HEK293 (cell line): Measurements from ENCODE around the gene PARVA.

Experiments used
- CTCF ChIA-PET: fragments of 350-600 bp; formaldehyde crosslinking; extraction: SDS; loops from one replicate; lab custom pipeline; 2021; ENCODE audit warnings: antibody characterized with exemption; lab: Yijun Ruan, JAX
- POLR2A ChIA-PET: fragments of 300-600 bp; formaldehyde crosslinking; extraction: SDS; loops from one replicate; lab custom pipeline; 2020; ENCODE audit warnings: antibody characterized with exemption, inconsistent platforms; lab: Yijun Ruan, JAX
- H3K27ac ChIP-seq: fragments of 200-500 bp; sonication (Bioruptor generic); 2 replicates; pipeline ENCODE4 v1.5.1; 2014; ENCODE audit warnings: low read depth, low read length, control low read depth, inconsistent platforms; ENCODE audit errors: extremely low read depth
- H3K36me3 ChIP-seq, 2 experiments: fragments of 200-500 bp in 1 of 2; sonication (Bioruptor generic) in 1 of 2; 1 replicate in 1 of 2; 2 replicates in 1 of 2; pipeline ENCODE4 v1.5.1; 2014 to 2017; ENCODE audit warnings: inconsistent platforms in 2 of 2, low read length in 2 of 2; ENCODE audit not compliant: control insufficient read depth in 2 of 2, insufficient read depth in 1 of 2
- H3K4me1 ChIP-seq: fragments of 200-500 bp; sonication (Bioruptor generic); 2 replicates; pipeline ENCODE4 v1.5.1; 2014; ENCODE audit warnings: mild to moderate bottlenecking, low read length, inconsistent platforms; ENCODE audit not compliant: control insufficient read depth, insufficient read depth
- H3K4me3 ChIP-seq: 2 replicates; pipeline ENCODE4 v1.5.1; 2011; ENCODE audit warnings: low read depth, mild to moderate bottlenecking, control low read depth, low read length, moderate library complexity
- H3K9me3 ChIP-seq: fragments of 200-500 bp; sonication (Bioruptor generic); 2 replicates; pipeline ENCODE4 v1.5.1; 2014; ENCODE audit warnings: low read depth, low read length, inconsistent platforms; ENCODE audit not compliant: control insufficient read depth, insufficient read depth
- HOXD13 ChIP-seq: sonication (generic); formaldehyde crosslinking; IDR thresholded peaks from 2 replicates; pipeline ENCODE4 v1.8.0; 2022; ENCODE audit warnings: missing genetic modification reagents, borderline replicate concordance
- KLF1 ChIP-seq: fragments of 450-650 bp; formaldehyde crosslinking; IDR thresholded peaks from 2 replicates; pipeline ENCODE4 v1.5.1; 2016; ENCODE audit warnings: missing biosample characterization, missing genetic modification characterization
- SCRT1 ChIP-seq: fragments of 450-650 bp; formaldehyde crosslinking; IDR thresholded peaks from 2 replicates; pipeline ENCODE4 v1.5.1; 2016; ENCODE audit warnings: missing biosample characterization, missing genetic modification characterization, borderline replicate concordance
- WT1 ChIP-seq: fragments of 450-650 bp; formaldehyde crosslinking; IDR thresholded peaks from 2 replicates; pipeline ENCODE4 v1.5.1; 2016; ENCODE audit warnings: missing biosample characterization, missing genetic modification characterization
- ZBTB7A ChIP-seq: fragments of 450-650 bp; formaldehyde crosslinking; IDR thresholded peaks from 2 replicates; pipeline ENCODE4 v1.5.1; 2016; ENCODE audit warnings: low read depth, missing biosample characterization, missing genetic modification characterization
- ZFP3 ChIP-seq: fragments of 450-650 bp; formaldehyde crosslinking; IDR thresholded peaks from 2 replicates; pipeline ENCODE4 v1.5.1; 2016; ENCODE audit warnings: low read depth, missing biosample characterization, missing genetic modification characterization
- ZIC2 ChIP-seq: fragments of 450-650 bp; formaldehyde crosslinking; IDR thresholded peaks from 2 replicates; pipeline ENCODE4 v1.5.1; 2016; ENCODE audit warnings: missing biosample characterization, missing genetic modification characterization
- ZNF16 ChIP-seq: fragments of 450-650 bp; formaldehyde crosslinking; IDR thresholded peaks from 2 replicates; pipeline ENCODE4 v1.5.1; 2016; ENCODE audit warnings: low read depth, missing biosample characterization, missing genetic modification characterization
- ZNF211 ChIP-seq: fragments of 450-650 bp; formaldehyde crosslinking; IDR thresholded peaks from 2 replicates; pipeline ENCODE4 v1.5.1; 2016; ENCODE audit warnings: low read depth, missing biosample characterization, missing genetic modification characterization
- ZNF223 ChIP-seq: fragments of 450-650 bp; formaldehyde crosslinking; IDR thresholded peaks from 2 replicates; pipeline ENCODE4 v1.5.1; 2016; ENCODE audit warnings: missing biosample characterization, missing genetic modification characterization
- ZNF37A ChIP-seq: fragments of 450-650 bp; IDR thresholded peaks from 2 replicates; pipeline ENCODE4 v1.5.1; 2018; ENCODE audit warnings: missing biosample characterization, missing genetic modification characterization
- ZNF433 ChIP-seq: fragments of 450-650 bp; formaldehyde crosslinking; IDR thresholded peaks from 2 replicates; pipeline ENCODE4 v1.5.1; 2016; ENCODE audit warnings: missing biosample characterization, missing genetic modification characterization, low read depth
- ZNF514 ChIP-seq: fragments of 450-650 bp; formaldehyde crosslinking; IDR thresholded peaks from 2 replicates; pipeline ENCODE4 v1.5.1; 2016; ENCODE audit warnings: missing biosample characterization, missing genetic modification characterization
- ZNF549 ChIP-seq: fragments of 450-650 bp; IDR thresholded peaks from 2 replicates; pipeline ENCODE4 v1.5.1; 2018; ENCODE audit warnings: missing biosample characterization, missing genetic modification characterization, mild to moderate bottlenecking, inconsistent platforms, moderate library complexity
- ZNF560 ChIP-seq: fragments of 450-650 bp; formaldehyde crosslinking; IDR thresholded peaks from 2 replicates; pipeline ENCODE4 v1.5.1; 2017; ENCODE audit warnings: missing biosample characterization, missing genetic modification characterization, borderline replicate concordance
- ZNF792 ChIP-seq: fragments of 450-650 bp; formaldehyde crosslinking; IDR thresholded peaks from 2 replicates; pipeline ENCODE4 v1.5.1; 2016; ENCODE audit warnings: missing biosample characterization, missing genetic modification characterization
- TF ChIP-seq, protein P1 (sequence below): fragments of 450-650 bp; formaldehyde crosslinking; IDR thresholded peaks from 2 replicates; pipeline ENCODE4 v1.5.1; 2016; ENCODE audit warnings: missing biosample characterization, missing genetic modification characterization
- TF ChIP-seq, protein P2 (sequence below): fragments of 450-650 bp; formaldehyde crosslinking; IDR thresholded peaks from 2 replicates; pipeline ENCODE4 v1.5.1; 2017; ENCODE audit warnings: missing biosample characterization, missing genetic modification characterization
- TF ChIP-seq, protein P3 (sequence below): fragments of 450-650 bp; formaldehyde crosslinking; IDR thresholded peaks from 2 replicates; pipeline ENCODE4 v1.5.1; 2017; ENCODE audit warnings: missing biosample characterization, missing genetic modification characterization
- TF ChIP-seq, protein P4 (sequence below): fragments of 450-650 bp; formaldehyde crosslinking; IDR thresholded peaks from 2 replicates; pipeline ENCODE4 v1.5.1; 2016; ENCODE audit warnings: missing biosample characterization, missing genetic modification characterization
- TF ChIP-seq, protein P5 (sequence below): fragments of 450-650 bp; formaldehyde crosslinking; IDR thresholded peaks from 2 replicates; pipeline ENCODE4 v1.5.1; 2016; ENCODE audit warnings: missing biosample characterization, missing genetic modification characterization, borderline replicate concordance

PARVA gene

DNA sequence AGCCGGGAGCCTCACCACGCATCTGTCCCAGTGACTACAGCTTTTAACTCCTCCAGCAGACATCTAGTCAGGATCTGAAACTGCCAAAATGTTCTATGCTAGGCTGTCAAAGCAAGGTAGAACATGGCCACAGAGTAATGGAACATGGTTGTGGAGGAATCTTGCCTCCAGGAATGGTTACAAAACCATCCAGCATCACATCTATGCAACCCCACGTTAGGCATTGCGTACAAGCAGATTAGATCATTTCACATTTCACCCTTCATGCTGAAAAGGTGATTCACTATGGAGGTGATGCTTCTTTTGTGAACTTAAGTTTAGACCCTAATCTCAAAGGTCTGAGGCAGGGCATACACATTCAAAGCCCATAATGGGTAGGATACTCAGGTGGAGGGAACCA lies 103.0 kb downstream of the PARVA start:
- H3K9me3 ChIP-seq = no peaks in the 10 kb centered on the region
- peaks cover 0 to 29% of the 10 kb centered on the region in 2 experiments; a peak in 1 of 3 replicates for H3K36me3 ChIP-seq
- no peaks in the 10 kb centered on the region for H3K4me1 ChIP-seq
- no peak for TF ChIP-seq ZNF549 (tag by site-specific recombination)
- no peak for TF ChIP-seq HOXD13
- TF ChIP-seq ZNF792 (tag by site-specific recombination) = no peak
- TF ChIP-seq WT1 (tag by site-specific recombination) = no peak
- TF ChIP-seq ZNF223 = no peak
- TF ChIP-seq ZNF211 (tag by site-specific recombination) = no peak
- TF ChIP-seq, protein P1, sequence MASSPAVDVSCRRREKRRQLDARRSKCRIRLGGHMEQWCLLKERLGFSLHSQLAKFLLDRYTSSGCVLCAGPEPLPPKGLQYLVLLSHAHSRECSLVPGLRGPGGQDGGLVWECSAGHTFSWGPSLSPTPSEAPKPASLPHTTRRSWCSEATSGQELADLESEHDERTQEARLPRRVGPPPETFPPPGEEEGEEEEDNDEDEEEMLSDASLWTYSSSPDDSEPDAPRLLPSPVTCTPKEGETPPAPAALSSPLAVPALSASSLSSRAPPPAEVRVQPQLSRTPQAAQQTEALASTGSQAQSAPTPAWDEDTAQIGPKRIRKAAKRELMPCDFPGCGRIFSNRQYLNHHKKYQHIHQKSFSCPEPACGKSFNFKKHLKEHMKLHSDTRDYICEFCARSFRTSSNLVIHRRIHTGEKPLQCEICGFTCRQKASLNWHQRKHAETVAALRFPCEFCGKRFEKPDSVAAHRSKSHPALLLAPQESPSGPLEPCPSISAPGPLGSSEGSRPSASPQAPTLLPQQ (tag by site-specific recombination) = no peak
- no peak for TF ChIP-seq ZIC2 (tag by site-specific recombination)
- TF ChIP-seq, all 188 proteins: peak for 0
- no peak overlapping the region for H3K4me3 ChIP-seq
- H3K27ac ChIP-seq = no peak overlapping the region
- CTCF ChIA-PET = interaction anchor here (0.6 kb wide), 1 partner anchor 29 kb away, joined by 3 read pairs; no protein-coding TSS in a partner anchor
- POLR2A ChIA-PET = interaction anchor here (0.7 kb wide), 1 partner anchor 79 kb away, joined by 3 read pairs; no protein-coding TSS in a partner anchor

DNA sequence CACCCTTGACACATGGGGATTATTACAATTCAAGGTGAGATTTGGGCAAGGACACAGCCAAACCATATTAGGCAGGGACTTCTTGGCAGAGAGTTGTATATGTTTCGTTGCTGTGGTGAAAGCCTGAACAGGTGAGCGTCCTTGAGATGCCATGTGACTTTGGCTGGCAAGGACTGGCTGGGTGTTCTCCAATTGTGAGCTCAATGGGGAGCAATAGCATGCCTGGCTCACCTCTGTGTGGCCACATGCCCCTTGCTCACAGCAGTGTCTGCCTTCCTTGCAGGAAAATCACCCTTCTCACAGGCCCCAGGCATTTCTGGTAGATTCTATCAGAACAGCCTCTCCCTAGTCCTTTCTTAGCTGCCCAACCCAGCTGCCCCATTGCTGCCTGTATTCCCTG lies 105.5 kb downstream of the PARVA start:
- H3K36me3 ChIP-seq = peaks cover 0 to 12% of the 10 kb centered on the region in 2 experiments; a peak in 1 of 3 replicates
- no peaks in the 10 kb centered on the region for H3K9me3 ChIP-seq
- CTCF ChIA-PET = no interaction called here
- no peak overlapping the region for H3K4me3 ChIP-seq
- no peaks in the 10 kb centered on the region for H3K4me1 ChIP-seq
- TF ChIP-seq ZNF16 (tag by site-specific recombination) = no peak
- no peak for TF ChIP-seq ZNF514 (tag by site-specific recombination)
- TF ChIP-seq ZNF560 = no peak
- TF ChIP-seq, protein P2, sequence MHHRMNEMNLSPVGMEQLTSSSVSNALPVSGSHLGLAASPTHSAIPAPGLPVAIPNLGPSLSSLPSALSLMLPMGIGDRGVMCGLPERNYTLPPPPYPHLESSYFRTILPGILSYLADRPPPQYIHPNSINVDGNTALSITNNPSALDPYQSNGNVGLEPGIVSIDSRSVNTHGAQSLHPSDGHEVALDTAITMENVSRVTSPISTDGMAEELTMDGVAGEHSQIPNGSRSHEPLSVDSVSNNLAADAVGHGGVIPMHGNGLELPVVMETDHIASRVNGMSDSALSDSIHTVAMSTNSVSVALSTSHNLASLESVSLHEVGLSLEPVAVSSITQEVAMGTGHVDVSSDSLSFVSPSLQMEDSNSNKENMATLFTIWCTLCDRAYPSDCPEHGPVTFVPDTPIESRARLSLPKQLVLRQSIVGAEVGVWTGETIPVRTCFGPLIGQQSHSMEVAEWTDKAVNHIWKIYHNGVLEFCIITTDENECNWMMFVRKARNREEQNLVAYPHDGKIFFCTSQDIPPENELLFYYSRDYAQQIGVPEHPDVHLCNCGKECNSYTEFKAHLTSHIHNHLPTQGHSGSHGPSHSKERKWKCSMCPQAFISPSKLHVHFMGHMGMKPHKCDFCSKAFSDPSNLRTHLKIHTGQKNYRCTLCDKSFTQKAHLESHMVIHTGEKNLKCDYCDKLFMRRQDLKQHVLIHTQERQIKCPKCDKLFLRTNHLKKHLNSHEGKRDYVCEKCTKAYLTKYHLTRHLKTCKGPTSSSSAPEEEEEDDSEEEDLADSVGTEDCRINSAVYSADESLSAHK (tag by site-specific recombination) = no peak
- TF ChIP-seq, protein P3, sequence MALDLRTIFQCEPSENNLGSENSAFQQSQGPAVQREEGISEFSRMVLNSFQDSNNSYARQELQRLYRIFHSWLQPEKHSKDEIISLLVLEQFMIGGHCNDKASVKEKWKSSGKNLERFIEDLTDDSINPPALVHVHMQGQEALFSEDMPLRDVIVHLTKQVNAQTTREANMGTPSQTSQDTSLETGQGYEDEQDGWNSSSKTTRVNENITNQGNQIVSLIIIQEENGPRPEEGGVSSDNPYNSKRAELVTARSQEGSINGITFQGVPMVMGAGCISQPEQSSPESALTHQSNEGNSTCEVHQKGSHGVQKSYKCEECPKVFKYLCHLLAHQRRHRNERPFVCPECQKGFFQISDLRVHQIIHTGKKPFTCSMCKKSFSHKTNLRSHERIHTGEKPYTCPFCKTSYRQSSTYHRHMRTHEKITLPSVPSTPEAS (tag by site-specific recombination) = no peak
- no peak for TF ChIP-seq KLF1
- TF ChIP-seq, all 188 proteins: peak for 0
- no peak overlapping the region for H3K27ac ChIP-seq
- POLR2A ChIA-PET = no interaction called here

DNA sequence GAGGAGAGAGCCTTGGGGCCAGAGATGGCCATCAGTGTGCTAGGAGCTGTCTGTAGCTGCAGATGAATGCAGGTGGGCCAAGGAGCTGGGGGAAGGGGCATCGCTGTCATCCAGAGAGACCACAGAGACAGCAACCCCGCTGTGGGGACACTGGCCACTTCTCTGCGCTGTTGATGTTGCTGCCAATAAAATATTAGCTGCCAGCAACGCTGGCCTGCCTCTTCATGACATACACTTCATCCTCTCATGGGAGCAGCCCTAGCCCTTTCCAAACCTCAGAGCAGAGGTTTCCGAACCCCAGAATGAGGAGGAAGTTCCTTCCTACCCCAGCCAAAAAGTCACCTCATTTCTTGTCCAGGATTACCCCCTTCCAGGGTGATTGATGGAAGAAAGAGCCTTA lies 106.2 kb downstream of the PARVA start:
- Histone ChIP-seq H3K9me3 (no peaks in the 10 kb centered on the region), H3K36me3 (peaks cover 0 to 11% of the 10 kb centered on the region in 2 experiments; a peak in 1 of 3 replicates), H3K4me1 (no peaks in the 10 kb centered on the region), H3K4me3 (no peak overlapping the region), H3K27ac (no peak overlapping the region)
- ChIA-PET CTCF (no interaction called here), POLR2A (interaction anchor here (0.6 kb wide), 1 partner anchor 153 kb away, joined by 4 read pairs; no protein-coding TSS in a partner anchor)
- TF ChIP-seq, protein P4, sequence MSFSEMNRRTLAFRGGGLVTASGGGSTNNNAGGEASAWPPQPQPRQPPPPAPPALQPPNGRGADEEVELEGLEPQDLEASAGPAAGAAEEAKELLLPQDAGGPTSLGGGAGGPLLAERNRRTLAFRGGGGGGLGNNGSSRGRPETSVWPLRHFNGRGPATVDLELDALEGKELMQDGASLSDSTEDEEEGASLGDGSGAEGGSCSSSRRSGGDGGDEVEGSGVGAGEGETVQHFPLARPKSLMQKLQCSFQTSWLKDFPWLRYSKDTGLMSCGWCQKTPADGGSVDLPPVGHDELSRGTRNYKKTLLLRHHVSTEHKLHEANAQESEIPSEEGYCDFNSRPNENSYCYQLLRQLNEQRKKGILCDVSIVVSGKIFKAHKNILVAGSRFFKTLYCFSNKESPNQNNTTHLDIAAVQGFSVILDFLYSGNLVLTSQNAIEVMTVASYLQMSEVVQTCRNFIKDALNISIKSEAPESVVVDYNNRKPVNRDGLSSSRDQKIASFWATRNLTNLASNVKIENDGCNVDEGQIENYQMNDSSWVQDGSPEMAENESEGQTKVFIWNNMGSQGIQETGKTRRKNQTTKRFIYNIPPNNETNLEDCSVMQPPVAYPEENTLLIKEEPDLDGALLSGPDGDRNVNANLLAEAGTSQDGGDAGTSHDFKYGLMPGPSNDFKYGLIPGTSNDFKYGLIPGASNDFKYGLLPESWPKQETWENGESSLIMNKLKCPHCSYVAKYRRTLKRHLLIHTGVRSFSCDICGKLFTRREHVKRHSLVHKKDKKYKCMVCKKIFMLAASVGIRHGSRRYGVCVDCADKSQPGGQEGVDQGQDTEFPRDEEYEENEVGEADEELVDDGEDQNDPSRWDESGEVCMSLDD (tag by site-specific recombination) = no peak
- TF ChIP-seq ZFP3 (tag by site-specific recombination) (no peak), SCRT1 (tag by site-specific recombination) (no peak), ZNF433 (tag by site-specific recombination) (no peak), ZNF37A (no peak), ZBTB7A (tag by site-specific recombination) (no peak), ZNF549 (tag by site-specific recombination) (no peak)
- TF ChIP-seq, protein P5, sequence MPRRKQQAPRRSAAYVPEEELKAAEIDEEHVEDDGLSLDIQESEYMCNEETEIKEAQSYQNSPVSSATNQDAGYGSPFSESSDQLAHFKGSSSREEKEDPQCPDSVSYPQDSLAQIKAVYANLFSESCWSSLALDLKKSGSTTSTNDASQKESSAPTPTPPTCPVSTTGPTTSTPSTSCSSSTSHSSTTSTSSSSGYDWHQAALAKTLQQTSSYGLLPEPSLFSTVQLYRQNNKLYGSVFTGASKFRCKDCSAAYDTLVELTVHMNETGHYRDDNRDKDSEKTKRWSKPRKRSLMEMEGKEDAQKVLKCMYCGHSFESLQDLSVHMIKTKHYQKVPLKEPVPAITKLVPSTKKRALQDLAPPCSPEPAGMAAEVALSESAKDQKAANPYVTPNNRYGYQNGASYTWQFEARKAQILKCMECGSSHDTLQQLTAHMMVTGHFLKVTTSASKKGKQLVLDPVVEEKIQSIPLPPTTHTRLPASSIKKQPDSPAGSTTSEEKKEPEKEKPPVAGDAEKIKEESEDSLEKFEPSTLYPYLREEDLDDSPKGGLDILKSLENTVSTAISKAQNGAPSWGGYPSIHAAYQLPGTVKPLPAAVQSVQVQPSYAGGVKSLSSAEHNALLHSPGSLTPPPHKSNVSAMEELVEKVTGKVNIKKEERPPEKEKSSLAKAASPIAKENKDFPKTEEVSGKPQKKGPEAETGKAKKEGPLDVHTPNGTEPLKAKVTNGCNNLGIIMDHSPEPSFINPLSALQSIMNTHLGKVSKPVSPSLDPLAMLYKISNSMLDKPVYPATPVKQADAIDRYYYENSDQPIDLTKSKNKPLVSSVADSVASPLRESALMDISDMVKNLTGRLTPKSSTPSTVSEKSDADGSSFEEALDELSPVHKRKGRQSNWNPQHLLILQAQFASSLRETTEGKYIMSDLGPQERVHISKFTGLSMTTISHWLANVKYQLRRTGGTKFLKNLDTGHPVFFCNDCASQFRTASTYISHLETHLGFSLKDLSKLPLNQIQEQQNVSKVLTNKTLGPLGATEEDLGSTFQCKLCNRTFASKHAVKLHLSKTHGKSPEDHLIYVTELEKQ (tag by site-specific recombination) = no peak
